A549 (cell line): ENCODE measurements around the gene CCL20. TPM values are rescaled to one million over a fixed set of nuclear protein-coding genes. Genes with fewer than 3 reads are reported as not detected.

Experiments
- ATAC-seq, 2 experiments: fragments of 200-7000 bp in 1 of 2; fragments of >200 bp in 1 of 2; cut with Nextera tagmentation in 1 of 2; cut with Tn5 transposase in 1 of 2; 3 replicates each; pipeline versions ENCODE4 v1.8.0 to v1.9.1; 2018 to 2020; ENCODE audit warnings: mild to moderate bottlenecking in 1 of 2, moderate library complexity in 1 of 2
- CTCF ChIA-PET: fragments of 300-600 bp; sonication (Branson Sonifier 250); formaldehyde crosslinking; extraction: SDS; loops from one replicate; lab custom pipeline; 2021; ENCODE audit warnings: antibody characterized with exemption, inconsistent platforms; lab: Yijun Ruan, JAX
- POLR2A ChIA-PET: fragments of 350-600 bp; formaldehyde crosslinking; extraction: SDS; loops from one replicate; lab custom pipeline; 2021; ENCODE audit warnings: antibody characterized with exemption, inconsistent platforms; lab: Yijun Ruan, JAX
- DNase-seq, 2 experiments: peaks; one replicate each; pipeline versions ENCODE4 v3.0.0 to v3.0.0-alpha.2; 2011 to 2016; ENCODE audit warnings: low read depth in 1 of 2, low spot score in 1 of 2
- FAIRE-seq: peaks from 2 replicates; lab custom pipeline; 2011; peaks lifted over from hg19 to GRCh38; lab: Jason Lieb, UNC
- H3K27ac ChIP-seq, 2 experiments: fragments of >200 bp; sonication (Bioruptor Twin); formaldehyde crosslinking; 3 replicates each; pipeline ENCODE4 v1.5.1; 2016 to 2017
- H3K4me1 ChIP-seq: fragments of >200 bp; sonication (Bioruptor Twin); formaldehyde crosslinking; 3 replicates; pipeline ENCODE4 v1.6.1; 2016
- H3K4me2 ChIP-seq: fragments of >200 bp; sonication (Bioruptor Twin); formaldehyde crosslinking; 3 replicates; pipeline ENCODE4 v1.6.1; 2016
- H3K4me3 ChIP-seq: fragments of >200 bp; sonication (Bioruptor Twin); formaldehyde crosslinking; 3 replicates; pipeline ENCODE4 v1.5.1; 2016
- H3K9me3 ChIP-seq: fragments of >200 bp; sonication (Bioruptor Twin); formaldehyde crosslinking; 3 replicates; pipeline ENCODE4 v1.6.1; 2016
- CHD4 ChIP-seq: fragments of 200-600 bp; sonication (generic); IDR thresholded peaks from 2 replicates; pipeline ENCODE4 v1.6.1; 2016; ENCODE audit warnings: antibody characterized with exemption, mild to moderate bottlenecking, borderline replicate concordance
- EHMT2 ChIP-seq: fragments of 200-600 bp; sonication (generic); IDR thresholded peaks from 2 replicates; pipeline ENCODE4 v1.6.1; 2016; ENCODE audit warnings: antibody characterized with exemption, low read depth, mild to moderate bottlenecking, moderate library complexity
- EP300 ChIP-seq, 2 experiments: fragments of >200 bp; sonication (Bioruptor Twin); formaldehyde crosslinking; IDR thresholded peaks; 2 replicates in 1 of 2; 3 replicates in 1 of 2; pipeline ENCODE4 v1.6.1; 2016 to 2017
- ESRRA ChIP-seq: fragments of 150-350 bp; IDR thresholded peaks from 2 replicates; pipeline ENCODE4 v1.6.1; 2014; ENCODE audit warnings: mild to moderate bottlenecking, low read length, borderline replicate concordance
- FOSL2 ChIP-seq, 2 experiments: fragments of 450-650 bp in 1 of 2; fragments of >200 bp in 1 of 2; sonication (Bioruptor Twin) in 1 of 2; formaldehyde crosslinking; IDR thresholded peaks; 2 replicates each; pipeline versions ENCODE4 v1.5.0 to v1.6.1; 2016 to 2020; ENCODE audit warnings: mild to moderate bottlenecking in 1 of 2, moderate library complexity in 1 of 2
- JUN ChIP-seq, 2 experiments: fragments of >200 bp; sonication (Bioruptor Twin); formaldehyde crosslinking; IDR thresholded peaks; 2 replicates in 1 of 2; 3 replicates in 1 of 2; pipeline ENCODE4 v1.6.1; 2016 to 2017
- JUNB ChIP-seq: fragments of >200 bp; sonication (Bioruptor Twin); formaldehyde crosslinking; IDR thresholded peaks from 2 replicates; pipeline ENCODE4 v1.6.1; 2016
- MAFK ChIP-seq: fragments of 450-650 bp; IDR thresholded peaks from 2 replicates; pipeline ENCODE4 v1.6.1; 2014; ENCODE audit not compliant: partially characterized antibody
- NPAS2 ChIP-seq: fragments of 250-450 bp; sonication (Bioruptor Pico); IDR thresholded peaks from 2 replicates; pipeline ENCODE4 v1.8.0; 2022; ENCODE audit warnings: mild to moderate bottlenecking, moderate library complexity, borderline replicate concordance
- PHF8 ChIP-seq: fragments of 200-600 bp; sonication (generic); IDR thresholded peaks from 2 replicates; pipeline ENCODE4 v1.6.1; 2016; ENCODE audit warnings: low read depth, mild to moderate bottlenecking, antibody characterized with exemption, moderate library complexity, borderline replicate concordance
- RARB ChIP-seq: fragments of 250-450 bp; sonication (Bioruptor Pico); IDR thresholded peaks from 2 replicates; pipeline ENCODE4 v1.8.0; 2021; ENCODE audit warnings: mild to moderate bottlenecking, moderate library complexity
- SMC3 ChIP-seq: fragments of >200 bp; sonication (Bioruptor Twin); formaldehyde crosslinking; IDR thresholded peaks from 3 replicates; pipeline ENCODE4 v1.6.1; 2018; ENCODE audit warnings: inconsistent platforms
- WGBS: methylation state at CpG from one replicate; pipeline ENCODE4 v1.1.6; 2017; ENCODE audit errors: missing lambda C conversion rate; 5-methylcytosine and 5-hydroxymethylcytosine counted together
- polyA plus RNA-seq, 4 experiments: library from polyadenylated mRNA; depleted of rRNA in 3 of 4; stranded (reverse); fragments of >200 nt; fragmentation: RNase III in 1 of 4; extraction: RNeasy Plus Mini Kit Qiagen cat#74134 plus additional on column Dnase treatment in 1 of 4; gene quantifications; 2 replicates in 3 of 4; 3 replicates in 1 of 4; pipeline ENCODE4 v1.2.3, GENCODE V29; 2011 to 2017
- TF ChIP-seq, protein P1 (sequence below): fragments of 250-450 bp; sonication (Bioruptor Pico); IDR thresholded peaks from 2 replicates; pipeline ENCODE4 v1.5.0; 2020; ENCODE audit warnings: low read depth, mild to moderate bottlenecking, moderate library complexity
- TF ChIP-seq, protein P2 (sequence below): fragments of 200-600 bp; sonication (generic); IDR thresholded peaks from 2 replicates; pipeline ENCODE4 v1.6.1; 2016; ENCODE audit warnings: antibody characterized with exemption, mild to moderate bottlenecking, moderate library complexity
- TF ChIP-seq, protein P3 (sequence below): fragments of 450-650 bp; IDR thresholded peaks from 2 replicates; pipeline ENCODE4 v1.6.1; 2014; ENCODE audit warnings: antibody characterized with exemption

Gene CCL20
- polyA plus RNA-seq, 2 of the 4 experiments (the other 2 are of a cell fraction): 0.43 to 3.4 TPM

DNA sequence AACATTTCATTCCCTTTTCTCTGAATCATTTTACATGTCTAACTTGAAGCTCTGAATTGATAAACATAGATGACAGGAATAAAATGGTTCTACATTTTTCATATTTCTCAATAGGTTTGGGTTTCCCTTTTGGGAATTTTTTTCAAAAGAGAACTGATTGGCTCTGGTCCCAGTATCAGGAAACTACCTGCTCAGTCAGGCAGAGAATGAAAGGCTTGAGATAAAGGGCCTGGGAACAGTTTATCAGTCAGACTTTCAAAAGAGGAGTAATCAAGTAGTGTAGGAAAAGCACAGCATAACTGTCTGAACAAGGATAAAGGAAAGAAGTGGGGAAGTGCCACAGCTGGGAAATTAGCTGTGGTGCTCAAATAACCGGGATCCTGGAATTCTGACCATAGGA, 28.3 kb upstream of the CCL20 start:
- H3K4me2 ChIP-seq: no peak overlapping the region
- no peak overlapping the region for H3K4me3 ChIP-seq
- ATAC-seq: no peak
- no peaks in the 10 kb centered on the region for H3K9me3 ChIP-seq
- CTCF ChIA-PET: no interaction called here
- TF ChIP-seq EP300 (IDR thresholded peaks at IDR 0.05): no peak
- no peak for TF ChIP-seq PHF8
- TF ChIP-seq, protein P1, sequence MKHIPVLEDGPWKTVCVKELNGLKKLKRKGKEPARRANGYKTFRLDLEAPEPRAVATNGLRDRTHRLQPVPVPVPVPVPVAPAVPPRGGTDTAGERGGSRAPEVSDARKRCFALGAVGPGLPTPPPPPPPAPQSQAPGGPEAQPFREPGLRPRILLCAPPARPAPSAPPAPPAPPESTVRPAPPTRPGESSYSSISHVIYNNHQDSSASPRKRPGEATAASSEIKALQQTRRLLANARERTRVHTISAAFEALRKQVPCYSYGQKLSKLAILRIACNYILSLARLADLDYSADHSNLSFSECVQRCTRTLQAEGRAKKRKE (CRISPR knock-in tag): no peak
- no peak for TF ChIP-seq JUNB
- TF ChIP-seq ESRRA: no peak
- TF ChIP-seq EHMT2: no peak
- TF ChIP-seq, protein P2, sequence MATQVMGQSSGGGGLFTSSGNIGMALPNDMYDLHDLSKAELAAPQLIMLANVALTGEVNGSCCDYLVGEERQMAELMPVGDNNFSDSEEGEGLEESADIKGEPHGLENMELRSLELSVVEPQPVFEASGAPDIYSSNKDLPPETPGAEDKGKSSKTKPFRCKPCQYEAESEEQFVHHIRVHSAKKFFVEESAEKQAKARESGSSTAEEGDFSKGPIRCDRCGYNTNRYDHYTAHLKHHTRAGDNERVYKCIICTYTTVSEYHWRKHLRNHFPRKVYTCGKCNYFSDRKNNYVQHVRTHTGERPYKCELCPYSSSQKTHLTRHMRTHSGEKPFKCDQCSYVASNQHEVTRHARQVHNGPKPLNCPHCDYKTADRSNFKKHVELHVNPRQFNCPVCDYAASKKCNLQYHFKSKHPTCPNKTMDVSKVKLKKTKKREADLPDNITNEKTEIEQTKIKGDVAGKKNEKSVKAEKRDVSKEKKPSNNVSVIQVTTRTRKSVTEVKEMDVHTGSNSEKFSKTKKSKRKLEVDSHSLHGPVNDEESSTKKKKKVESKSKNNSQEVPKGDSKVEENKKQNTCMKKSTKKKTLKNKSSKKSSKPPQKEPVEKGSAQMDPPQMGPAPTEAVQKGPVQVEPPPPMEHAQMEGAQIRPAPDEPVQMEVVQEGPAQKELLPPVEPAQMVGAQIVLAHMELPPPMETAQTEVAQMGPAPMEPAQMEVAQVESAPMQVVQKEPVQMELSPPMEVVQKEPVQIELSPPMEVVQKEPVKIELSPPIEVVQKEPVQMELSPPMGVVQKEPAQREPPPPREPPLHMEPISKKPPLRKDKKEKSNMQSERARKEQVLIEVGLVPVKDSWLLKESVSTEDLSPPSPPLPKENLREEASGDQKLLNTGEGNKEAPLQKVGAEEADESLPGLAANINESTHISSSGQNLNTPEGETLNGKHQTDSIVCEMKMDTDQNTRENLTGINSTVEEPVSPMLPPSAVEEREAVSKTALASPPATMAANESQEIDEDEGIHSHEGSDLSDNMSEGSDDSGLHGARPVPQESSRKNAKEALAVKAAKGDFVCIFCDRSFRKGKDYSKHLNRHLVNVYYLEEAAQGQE: no peak
- no peak for TF ChIP-seq JUN (IDR thresholded peaks at IDR 0.05)
- TF ChIP-seq NPAS2 (CRISPR knock-in tag): no peak
- TF ChIP-seq, protein P3, sequence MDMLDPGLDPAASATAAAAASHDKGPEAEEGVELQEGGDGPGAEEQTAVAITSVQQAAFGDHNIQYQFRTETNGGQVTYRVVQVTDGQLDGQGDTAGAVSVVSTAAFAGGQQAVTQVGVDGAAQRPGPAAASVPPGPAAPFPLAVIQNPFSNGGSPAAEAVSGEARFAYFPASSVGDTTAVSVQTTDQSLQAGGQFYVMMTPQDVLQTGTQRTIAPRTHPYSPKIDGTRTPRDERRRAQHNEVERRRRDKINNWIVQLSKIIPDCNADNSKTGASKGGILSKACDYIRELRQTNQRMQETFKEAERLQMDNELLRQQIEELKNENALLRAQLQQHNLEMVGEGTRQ: no peak
- TF ChIP-seq, all 56 proteins: peak for 0
- whole genome bisulfite sequencing: 86% methylated on average over 1 of the region's 1 CpG
- FAIRE-seq (no peak), DNase-seq (no peak)
- no peak overlapping the region for H3K27ac ChIP-seq
- POLR2A ChIA-PET: no interaction called here
- peaks cover 16% of the 10 kb centered on the region; the same call in 2 of the 3 replicates for H3K4me1 ChIP-seq

DNA sequence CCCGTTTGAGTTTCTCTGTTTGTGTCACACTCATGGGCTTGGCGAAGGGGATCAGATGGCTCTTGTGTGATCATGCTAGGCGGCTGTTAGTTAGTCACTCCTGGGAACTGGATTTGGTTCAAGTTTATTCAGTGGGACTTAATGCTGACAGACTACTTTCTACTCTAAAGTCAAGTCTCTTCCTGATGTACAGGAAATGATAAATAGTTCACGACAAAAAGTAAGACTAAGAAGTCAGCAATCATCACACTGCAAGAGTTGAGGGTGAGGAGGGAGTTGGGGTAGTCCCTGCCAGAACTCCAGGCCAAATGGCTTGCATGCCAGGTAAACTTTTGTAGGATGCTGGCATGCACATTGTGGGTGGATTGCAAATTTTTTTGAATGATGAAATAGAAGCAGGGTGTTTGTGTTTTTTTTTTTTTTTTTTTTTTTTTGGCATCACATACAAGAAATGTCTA, 25.1 kb upstream of the CCL20 start:
- Histone ChIP-seq H3K27ac (peak overlapping the region in 1 of 2 experiments; percentile 29; a peak in 2 of 6 replicates), H3K4me1 (peaks cover 16% of the 10 kb centered on the region; the same call in 2 of the 3 replicates), H3K9me3 (no peaks in the 10 kb centered on the region), H3K4me3 (no peak overlapping the region), H3K4me2 (0 out of 3 replicates have a peak overlapping the region, but pooled peaks have one; percentile 15)
- ChIA-PET POLR2A (no interaction called here), CTCF (no interaction called here)
- no peak for FAIRE-seq
- TF ChIP-seq RARB (CRISPR knock-in tag) (no peak), NPAS2 (CRISPR knock-in tag) (no peak), MAFK (peak; percentile 32), SMC3 (no peak)
- 57% methylated on average over 4 of the region's 4 CpGs for WGBS
- ATAC-seq: no peak
- DNase-seq: no peak

DNA sequence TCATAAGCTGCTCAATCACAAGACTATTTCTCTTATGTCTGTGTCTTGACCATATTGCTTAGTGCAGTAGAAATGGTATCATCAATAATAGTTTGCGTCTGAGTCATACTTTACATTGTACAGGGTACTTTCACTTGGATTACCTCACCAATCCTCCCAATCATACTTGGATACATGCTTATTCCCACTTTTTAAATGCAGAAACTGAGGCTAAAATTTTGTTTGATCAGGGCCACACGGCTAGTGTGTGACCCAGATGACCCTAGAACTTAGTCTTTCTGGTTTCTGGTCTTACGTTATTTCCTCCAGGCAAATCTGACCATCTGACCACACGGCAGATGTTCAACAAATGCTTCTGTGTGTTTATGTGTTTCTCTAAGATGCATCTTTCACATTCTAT, 23.8 kb upstream of the CCL20 start:
- CTCF ChIA-PET: interaction anchor here (0.6 to 0.9 kb wide), 3 partner anchors 15 to 111 kb away, joined by 3 to 4 read pairs (median 3); no protein-coding TSS in a partner anchor

More for the DNA sequence above, 23.8 kb upstream of the CCL20 start:
- POLR2A ChIA-PET: no interaction called here
- H3K27ac ChIP-seq: no peak overlapping the region
- no peaks in the 10 kb centered on the region for H3K9me3 ChIP-seq
- FAIRE-seq (no peak), ATAC-seq (no peak)
- H3K4me2 ChIP-seq: no peak overlapping the region
- no peak overlapping the region for H3K4me3 ChIP-seq
- TF ChIP-seq CHD4: no peak
- TF ChIP-seq FOSL2 (IDR thresholded peaks at IDR 0.05): no peak
- peak; percentile 28; the same call in 1 of the 2 replicates for TF ChIP-seq FOSL2 (CRISPR knock-in tag; IDR thresholded peaks at IDR 0.05)
- TF ChIP-seq, all 56 proteins: peak for 1
- WGBS: 88% methylated on average over 4 of the region's 4 CpGs
- no peak for DNase-seq
- H3K4me1 ChIP-seq: peaks cover 16% of the 10 kb centered on the region; the same call in 2 of the 3 replicates
